ENCODE data around the gene TMF1. TPM values are rescaled to one million over a fixed set of nuclear protein-coding genes. Genes with fewer than 3 reads are reported as not detected.

Gene TMF1
- total and polyA plus RNA-seq, 2 of the 8 experiments (the other 6 are each of a cell fraction or from before 2014, with no cell fraction given): 1.4 to 18.3 TPM

- Histone ChIP-seq H3K4me1 (replicated peaks in 1 of 4; ENCODE audit: control insufficient read depth in 3 of 4, insufficient read depth in 4 of 4, low read length in 3 of 4) (no peaks in the 10 kb centered on the region), H3K79me1 (ENCODE audit: low read depth, low read length) (no peaks in the 10 kb centered on the region), H2BK120ac (replicated peaks; ENCODE audit: low read depth, low read length) (no peak overlapping the region), H3K27ac (ENCODE audit: low read depth, low read length) (no peak overlapping the region), H4K91ac (replicated peaks; ENCODE audit: insufficient read length, low read length) (no peak overlapping the region), H4K8ac (ENCODE audit: extremely low read depth, insufficient read depth, low read length) (no peak overlapping the region), H3K18ac (ENCODE audit: extremely low read depth, low read length) (no peak overlapping the region), H2BK12ac (ENCODE audit: low read depth, low read length) (no peak overlapping the region), H3K4me3 (ENCODE audit: extremely low read depth in 1 of 4, insufficient read depth in 2 of 4, low read depth in 3 of 4, low read length in 4 of 4) (no peak overlapping the region), H4K20me1 (replicated peaks in 1 of 2; ENCODE audit: control insufficient read depth in 1 of 2, insufficient read depth in 2 of 2, low read length in 2 of 2) (no peaks in the 10 kb centered on the region), H2BK20ac (ENCODE audit: low read length) (no peak overlapping the region), H2AFZ (ENCODE audit: low read length) (no peak overlapping the region), H3K36me3 (ENCODE audit: control insufficient read depth in 2 of 4, insufficient read depth in 4 of 4, low read length in 3 of 4) (peaks cover 10 to 76% (median 33%) of the 10 kb centered on the region in 4 experiments; a peak in 7 of 8 replicates), H3K56ac (replicated peaks; ENCODE audit: insufficient read length, low read depth, low read length) (no peak overlapping the region), H3K9ac (replicated peaks in 1 of 4; ENCODE audit: extremely low read depth in 1 of 4, low read depth in 3 of 4, low read length in 3 of 4) (no peak overlapping the region), H2BK15ac (ENCODE audit: low read length) (no peak overlapping the region), H3K4ac (replicated peaks; ENCODE audit: insufficient read length, low read depth, low read length) (no peak overlapping the region), H3K4me2 (ENCODE audit: insufficient read depth in 1 of 2, low read depth in 2 of 2, low read length in 2 of 2) (no peak overlapping the region), H3K27me3 (replicated peaks in 1 of 4; ENCODE audit: control insufficient read depth in 3 of 4, extremely low read depth in 1 of 4, insufficient read depth in 3 of 4, low read length in 3 of 4) (no peaks in the 10 kb centered on the region), H2BK5ac (ENCODE audit: low read depth, low read length) (no peak overlapping the region), H3K23me2 (ENCODE audit: low read depth, low read length) (no peaks in the 10 kb centered on the region), H3K79me2 (ENCODE audit: control insufficient read depth in 1 of 2, insufficient read depth in 2 of 2, low read length in 2 of 2) (no peaks in the 10 kb centered on the region), H3K14ac (ENCODE audit: insufficient read length) (no peak overlapping the region), H2AK5ac (ENCODE audit: low read depth, low read length) (no peak overlapping the region), H3K23ac (ENCODE audit: insufficient read length) (no peak overlapping the region), H3K9me3 (ENCODE audit: insufficient read depth in 2 of 2, low read depth in 1 of 2, low read length in 1 of 2) (no peaks in the 10 kb centered on the region), H4K5ac (ENCODE audit: insufficient read length, low read depth, low read length) (no peak overlapping the region)
- DNase-seq (ENCODE audit: low read depth in 1 of 2, low spot score in 2 of 2) (no peak), FAIRE-seq (no peak)
- TF ChIP-seq SP2 (IDR thresholded peaks at IDR 0.05; ENCODE audit: low read length) (no peak), ATF3 (IDR thresholded peaks at IDR 0.05; ENCODE audit: insufficient read depth, low read depth, low read length) (no peak), EP300 (IDR thresholded peaks at IDR 0.05; ENCODE audit: borderline replicate concordance in 1 of 2, low read depth in 2 of 2, low read length in 2 of 2) (no peak), MAX (IDR thresholded peaks at IDR 0.05) (no peak), CHD2 (IDR thresholded peaks at IDR 0.05; ENCODE audit: low read length) (no peak), CHD1 (IDR thresholded peaks at IDR 0.05; ENCODE audit: low read depth, low read length) (no peak), SIX5 (IDR thresholded peaks at IDR 0.05; ENCODE audit: low read depth, low read length) (no peak)
- WGBS, 2 experiments (ENCODE audit: extremely low coverage in 1 of 2, insufficient coverage in 1 of 2, insufficient read length in 1 of 2, insufficient replicate concordance in 2 of 2, low coverage in 1 of 2, low lambda C conversion rate in 2 of 2, missing lambda C conversion rate in 1 of 2): 95% methylated on average over 3 of the region's 3 CpGs; no CpG with 5 or more reads in 1 of the 2 experiments
- ChIA-PET POLR2A (ENCODE audit: partially characterized antibody) (no interaction called here), CTCF (ENCODE audit: partially characterized antibody) (no interaction called here)
Measured at GRCh38 chr3:69058180-69058946, 6.2 kb upstream of the TMF1 start.

Data from H1 (cell line).